ENCODE data around the gene SLC13A5. TPM values are rescaled to one million over a fixed set of nuclear protein-coding genes. Genes with fewer than 3 reads are reported as not detected.

SLC13A5 gene
- total RNA-seq, 1 experiment from 2014 or later: 0.92 TPM

- TF ChIP-seq EZH2 (IDR thresholded peaks at IDR 0.05; ENCODE audit: low read depth) (no peak), CTCF (conservative IDR thresholded peaks at IDR 0.05) (no peak)
- H3K27me3 ChIP-seq (ENCODE audit: insufficient read depth, low read depth): no peaks in the 10 kb centered on the region
- no peak overlapping the region for H3K27ac ChIP-seq
- DNase-seq: no peak
- ChIA-PET CTCF (interaction anchor here (0.6 kb wide), 2 partner anchors 38 to 104 kb away, joined by 3 read pairs; no protein-coding TSS in a partner anchor), POLR2A (ENCODE audit: unreplicated experiment) (no interaction called here)
- no peaks in the 10 kb centered on the region for H3K36me3 ChIP-seq (ENCODE audit: low read depth)
- H3K9me2 ChIP-seq (ENCODE audit: insufficient read depth): no peaks in the 10 kb centered on the region
- intact Hi-C loops (cut with micrococcal nuclease; ENCODE audit: unreplicated experiment): loop anchor here (5.0 kb wide), 2 partner anchors 47 to 308 kb away; partner anchors contain the start of gene BCL6B
- H3K9me3 ChIP-seq (ENCODE audit: insufficient read depth, low read depth): peaks cover 4% of the 10 kb centered on the region; the same call in 1 of the 2 replicates
- H3K4me3 ChIP-seq: no peak overlapping the region
- H3K79me2 ChIP-seq (ENCODE audit: low read depth): no peaks in the 10 kb centered on the region
- H3K4me2 ChIP-seq: no peak overlapping the region
- H3K4me1 ChIP-seq (replicated peaks; ENCODE audit: insufficient read depth): no peaks in the 10 kb centered on the region
- BruUV-seq (replicated peaks): no TSS peak
- H2AFZ ChIP-seq: no peak overlapping the region
- no peaks in the 10 kb centered on the region for H4K20me1 ChIP-seq (ENCODE audit: insufficient read depth)
- H3F3A ChIP-seq (ENCODE audit: insufficient read depth, low read depth): no peaks in the 10 kb centered on the region
These were observed 1.2 kb upstream of the SLC13A5 start for GRCh38 chr17:6714315-6714874.

- no TSS peak for BruUV-seq (replicated peaks)
- ChIA-PET CTCF (interaction anchor here (0.6 kb wide), 1 partner anchor 103 kb away, joined by 3 read pairs; no protein-coding TSS in a partner anchor), POLR2A (ENCODE audit: unreplicated experiment) (no interaction called here)
- TF ChIP-seq EZH2 (IDR thresholded peaks at IDR 0.05; ENCODE audit: low read depth): no peak
- no peak for TF ChIP-seq CTCF (conservative IDR thresholded peaks at IDR 0.05)
- no peak overlapping the region for H3K4me2 ChIP-seq
- no peak overlapping the region for H2AFZ ChIP-seq
- no peaks in the 10 kb centered on the region for H3K36me3 ChIP-seq (ENCODE audit: low read depth)
- no peaks in the 10 kb centered on the region for H3K79me2 ChIP-seq (ENCODE audit: low read depth)
- H3K9me3 ChIP-seq (ENCODE audit: insufficient read depth, low read depth): peaks cover 4% of the 10 kb centered on the region; the same call in 1 of the 2 replicates
- H4K20me1 ChIP-seq (ENCODE audit: insufficient read depth): no peaks in the 10 kb centered on the region
- H3F3A ChIP-seq (ENCODE audit: insufficient read depth, low read depth): no peaks in the 10 kb centered on the region
- DNase-seq: no peak
- intact Hi-C loops (cut with micrococcal nuclease; ENCODE audit: unreplicated experiment): loop anchor here (5.0 kb wide), 2 partner anchors 47 to 308 kb away; partner anchors contain the start of gene BCL6B
- no peak overlapping the region for H3K4me3 ChIP-seq
- H3K9me2 ChIP-seq (ENCODE audit: insufficient read depth): no peaks in the 10 kb centered on the region
- no peaks in the 10 kb centered on the region for H3K4me1 ChIP-seq (replicated peaks; ENCODE audit: insufficient read depth)
- H3K27ac ChIP-seq: no peak overlapping the region
- H3K27me3 ChIP-seq (ENCODE audit: insufficient read depth, low read depth): no peaks in the 10 kb centered on the region
These were observed 726 bp upstream of the SLC13A5 start for GRCh38 chr17:6713918-6714271.

GRCh38 chr17:6712854-6713129, 377 bp downstream of the SLC13A5 start:
- no peaks in the 10 kb centered on the region for H3K36me3 ChIP-seq (ENCODE audit: low read depth)
- H3K9me2 ChIP-seq (ENCODE audit: insufficient read depth): no peaks in the 10 kb centered on the region
- H3K27ac ChIP-seq: no peak overlapping the region
- H3K4me3 ChIP-seq: no peak overlapping the region
- H4K20me1 ChIP-seq (ENCODE audit: insufficient read depth): no peaks in the 10 kb centered on the region
- CTCF ChIA-PET: interaction anchor here (0.7 kb wide), 1 partner anchor 291 kb away, joined by 3 read pairs; no protein-coding TSS in a partner anchor
- H2AFZ ChIP-seq: no peak overlapping the region
- TF ChIP-seq CTCF (conservative IDR thresholded peaks at IDR 0.05) (no peak), EZH2 (IDR thresholded peaks at IDR 0.05; ENCODE audit: low read depth) (no peak)
- no peaks in the 10 kb centered on the region for H3K79me2 ChIP-seq (ENCODE audit: low read depth)
- BruUV-seq (replicated peaks): no TSS peak
- POLR2A ChIA-PET (ENCODE audit: unreplicated experiment): interaction anchor here (0.6 kb wide), 1 partner anchor 268 kb away, joined by 6 read pairs; the partner anchor contains the start of gene PIMREG
- H3K4me1 ChIP-seq (replicated peaks; ENCODE audit: insufficient read depth): no peaks in the 10 kb centered on the region
- H3F3A ChIP-seq (ENCODE audit: insufficient read depth, low read depth): no peaks in the 10 kb centered on the region
- peaks cover 4% of the 10 kb centered on the region; the same call in 1 of the 2 replicates for H3K9me3 ChIP-seq (ENCODE audit: insufficient read depth, low read depth)
- H3K27me3 ChIP-seq (ENCODE audit: insufficient read depth, low read depth): no peaks in the 10 kb centered on the region
- intact Hi-C loops (cut with micrococcal nuclease; ENCODE audit: unreplicated experiment): loop anchor here (5.0 kb wide), 2 partner anchors 45 to 310 kb away; partner anchors contain the start of gene BCL6B
- no peak for DNase-seq
- no peak overlapping the region for H3K4me2 ChIP-seq
